SH-SY5Y (cell line): Measurements from ENCODE around the gene ARID5A.

Experiments
- GATA2 ChIP-seq: IDR thresholded peaks from 2 replicates; pipeline ENCODE4 v1.6.1; 2011; ENCODE audit warnings: mild to moderate bottlenecking, low read depth, low read length
- GATA3 ChIP-seq: IDR thresholded peaks from 2 replicates; pipeline ENCODE4 v1.6.1; 2011; ENCODE audit warnings: low read depth, mild to moderate bottlenecking, low read length, moderate library complexity

DNA sequence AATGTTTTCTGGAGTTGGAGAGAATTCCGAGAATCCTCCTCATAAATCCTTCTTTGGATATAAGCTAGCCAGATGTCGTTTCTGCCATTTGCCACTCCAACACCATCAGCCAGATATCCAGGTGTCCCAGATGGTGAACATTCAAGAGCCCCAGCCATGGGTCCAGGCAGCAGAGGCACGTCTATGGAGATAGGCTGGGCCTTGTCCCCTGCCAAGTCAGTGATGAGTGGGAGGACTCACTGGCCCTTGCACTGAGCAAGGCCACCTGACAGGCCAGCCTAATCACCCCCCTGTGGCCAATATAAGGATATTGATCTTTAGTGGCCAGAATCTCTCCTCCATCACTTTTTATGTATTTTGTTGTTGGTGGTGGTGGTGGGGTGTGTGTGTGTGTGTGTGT lies 28.0 kb downstream of the ARID5A start:
- no peak for TF ChIP-seq GATA2
- no peak for TF ChIP-seq GATA3
